CD14-positive monocyte (primary cell): ENCODE results near the gene POFUT2. TPM values are rescaled to one million over a fixed set of nuclear protein-coding genes. Genes with fewer than 3 reads are reported as not detected.

Experiments used
- DNase-seq, 3 donors: peaks; one replicate each; pipeline ENCODE4 v3.0.0-alpha.2; 2011 to 2022
- H2AFZ ChIP-seq: 2 replicates; pipeline ENCODE4 v1.6.0; 2012; ENCODE audit warnings: mild to moderate bottlenecking, low read depth, low read length, inconsistent platforms; ENCODE audit not compliant: insufficient read depth, poor library complexity, severe bottlenecking
- H3K27ac ChIP-seq, 2 donors: 1 replicate in 1 of 2; 2 replicates in 1 of 2; pipeline ENCODE4 v1.5.1; 2012 to 2013; ENCODE audit warnings: low read length in 2 of 2, control low read depth in 1 of 2, inconsistent platforms in 1 of 2, low read depth in 1 of 2, mild to moderate bottlenecking in 1 of 2
- H3K27me3 ChIP-seq, 2 donors: one replicate each; pipeline versions ENCODE4 v1.6.0 to v1.6.1; 2011 to 2013; ENCODE audit warnings: low read length in 2 of 2; ENCODE audit not compliant: control insufficient read depth in 2 of 2, insufficient read depth in 2 of 2
- H3K36me3 ChIP-seq, 2 donors: replicated peaks in 1 of 2; 1 replicate in 1 of 2; 2 replicates in 1 of 2; pipeline versions ENCODE4 v1.5.1 to v1.6.1; 2012 to 2013; ENCODE audit warnings: low read length in 2 of 2, control low read depth in 1 of 2, inconsistent platforms in 1 of 2, mild to moderate bottlenecking in 1 of 2; ENCODE audit not compliant: insufficient read depth in 2 of 2, control insufficient read depth in 1 of 2
- H3K4me1 ChIP-seq, 2 donors: 1 replicate in 1 of 2; 2 replicates in 1 of 2; pipeline versions ENCODE4 v1.5.1 to v1.6.1; 2012 to 2013; ENCODE audit warnings: low read length in 2 of 2, control low read depth in 1 of 2, inconsistent platforms in 1 of 2, mild to moderate bottlenecking in 1 of 2, moderate library complexity in 1 of 2; ENCODE audit not compliant: insufficient read depth in 2 of 2, control insufficient read depth in 1 of 2
- H3K4me2 ChIP-seq: replicated peaks from 2 replicates; pipeline ENCODE3; 2012; ENCODE audit warnings: low read length, moderate library complexity, mild to moderate bottlenecking; ENCODE audit not compliant: poor library complexity, severe bottlenecking; ENCODE audit errors: extremely low read depth
- H3K4me3 ChIP-seq, 3 experiments: fragments of 200-600 bp in 1 of 3; sonication (generic) in 1 of 3; replicated peaks in 1 of 3; 1 replicate in 2 of 3; 2 replicates in 1 of 3; pipeline ENCODE4 v1.5.1; 2011 to 2013; ENCODE audit warnings: low read length in 3 of 3, mild to moderate bottlenecking in 3 of 3, control low read depth in 2 of 3, low read depth in 2 of 3, inconsistent platforms in 1 of 3, moderate library complexity in 1 of 3
- H3K79me2 ChIP-seq: 2 replicates; pipeline ENCODE4 v1.6.0; 2012; ENCODE audit warnings: mild to moderate bottlenecking, control low read depth, inconsistent platforms, low read length, moderate library complexity; ENCODE audit not compliant: insufficient read depth
- H3K9ac ChIP-seq: 2 replicates; pipeline ENCODE4 v1.6.0; 2017; ENCODE audit warnings: low read length, mild to moderate bottlenecking; ENCODE audit not compliant: insufficient read depth, poor library complexity, severe bottlenecking
- H3K9me3 ChIP-seq, 2 donors: replicated peaks in 1 of 2; 1 replicate in 1 of 2; 2 replicates in 1 of 2; pipeline versions ENCODE4 v1.5.1 to v1.6.1; 2012 to 2013; ENCODE audit warnings: low read length in 2 of 2, control low read depth in 1 of 2; ENCODE audit not compliant: control insufficient read depth in 1 of 2, insufficient read depth in 1 of 2
- H4K20me1 ChIP-seq: 2 replicates; pipeline ENCODE4 v1.6.0; 2012; ENCODE audit warnings: mild to moderate bottlenecking, low read length, control low read depth, moderate library complexity; ENCODE audit not compliant: insufficient read depth
- H3K27ac Mint-ChIP-seq, 7 donors: one replicate each; pipeline ENCODE4 v1.8.0; 2020; ENCODE audit warnings: mild to moderate bottlenecking in 7 of 7, mixed read lengths in 7 of 7, moderate library complexity in 6 of 7, inconsistent platforms in 2 of 7
- H3K27me3 Mint-ChIP-seq, 3 donors: one replicate each; pipeline ENCODE4 v1.8.0; 2021 to 2022; ENCODE audit warnings: low read depth in 3 of 3, mild to moderate bottlenecking in 3 of 3, mixed read lengths in 3 of 3, moderate library complexity in 3 of 3, inconsistent platforms in 1 of 3
- H3K36me3 Mint-ChIP-seq, 2 donors: one replicate each; pipeline ENCODE4 v1.8.0; 2020; ENCODE audit warnings: mixed read lengths in 2 of 2, inconsistent platforms in 1 of 2, mild to moderate bottlenecking in 1 of 2
- H3K4me1 Mint-ChIP-seq: one replicate; pipeline ENCODE4 v1.8.0; 2020; ENCODE audit warnings: mild to moderate bottlenecking, mixed read lengths
- H3K4me3 Mint-ChIP-seq, 2 donors: one replicate each; pipeline ENCODE4 v1.8.0; 2020; ENCODE audit warnings: mild to moderate bottlenecking in 2 of 2, mixed read lengths in 2 of 2, moderate library complexity in 1 of 2
- H3K9me3 Mint-ChIP-seq, 7 donors: one replicate each; pipeline ENCODE4 v1.8.0; 2020 to 2022; ENCODE audit warnings: mixed read lengths in 7 of 7, mild to moderate bottlenecking in 6 of 7, moderate library complexity in 6 of 7, inconsistent platforms in 2 of 7
- WGBS: methylation state at CpG from one replicate; pipeline ENCODE4 v1.1.5; 2013; ENCODE audit warnings: missing lambda C conversion rate; ENCODE audit not compliant: insufficient coverage; 5-methylcytosine and 5-hydroxymethylcytosine counted together
- intact Hi-C, 2 donors: fragments of 100-400 bp; cut with micrococcal nuclease; formaldehyde crosslinking; loops; one replicate each; pipeline versions ENCODE4 v1.15.0 to v1.15.1; 2023
- polyA plus RNA-seq, 3 donors: library from polyadenylated mRNA; depleted of rRNA in 1 of 3; unstranded in 2 of 3; stranded (reverse) in 1 of 3; fragments of 300-500 nt in 2 of 3; fragments of >200 nt in 1 of 3; fragmentation: Illumina TruSeq in 2 of 3; gene quantifications; 1 replicate in 2 of 3; 2 replicates in 1 of 3; pipeline ENCODE4 v1.2.3, GENCODE V29; 2012 to 2021
- TF ChIP-seq, protein P1 (sequence below): fragments of 200-600 bp; IDR thresholded peaks from one replicate; pipeline ENCODE4 v1.8.0; 2022; ENCODE audit warnings: antibody characterized with exemption, mild to moderate bottlenecking

POFUT2 gene
- polyA plus RNA-seq, 3 donors = 1.8 to 21.3 (median 2.8) TPM

DNA sequence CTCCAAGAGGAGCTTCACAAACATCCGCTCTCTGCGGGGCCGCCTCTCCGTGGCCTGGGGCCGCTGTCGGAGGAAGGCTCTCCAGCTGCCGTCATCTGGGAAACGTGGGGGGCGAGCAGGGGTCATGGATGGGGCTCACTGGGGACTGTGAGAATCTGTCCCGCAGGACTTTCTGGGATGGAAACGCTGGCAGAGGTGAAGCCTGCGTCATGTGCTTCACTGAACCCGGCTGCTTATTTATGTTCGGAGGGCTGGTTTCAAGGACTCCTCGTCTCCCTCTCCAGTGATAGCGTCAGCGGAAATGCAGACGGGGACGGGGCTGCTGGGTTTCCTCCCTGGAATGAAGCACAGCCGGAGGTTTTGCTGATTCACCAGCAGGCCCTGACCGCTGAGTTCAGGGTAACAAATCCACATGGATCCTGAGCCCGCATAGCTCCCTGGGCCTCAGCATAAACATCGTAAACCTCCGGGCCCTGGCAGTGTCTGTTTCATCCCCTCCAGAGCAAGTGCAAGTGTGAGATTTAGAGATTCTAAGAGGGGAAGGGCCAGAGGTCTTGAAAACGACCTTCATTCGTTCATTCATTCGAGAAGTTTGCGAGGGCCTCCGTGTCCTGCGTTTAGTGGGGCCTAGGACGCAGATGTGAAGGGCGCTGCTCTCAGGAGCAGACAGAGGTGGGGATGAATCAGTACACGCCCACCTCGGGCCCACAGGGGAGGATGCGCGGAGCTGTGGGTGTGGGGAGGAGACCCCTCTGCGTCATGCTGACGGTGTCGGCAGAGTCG, 7.0 kb upstream of the POFUT2 start:
- Histone ChIP-seq H3K27ac (no peak overlapping the region), H3K9ac (no peak overlapping the region), H3K36me3 (no peaks in the 10 kb centered on the region), H3K4me1 (peaks cover 14 to 22% of the 10 kb centered on the region in 2 donors), H3K27me3 (peaks cover 0 to 2% of the 10 kb centered on the region in 2 donors), H3K9me3 (no peaks in the 10 kb centered on the region), H3K4me3 (no peak overlapping the region), H3K79me2 (no peaks in the 10 kb centered on the region), H4K20me1 (no peaks in the 10 kb centered on the region), H2AFZ (no peak overlapping the region), H3K4me2 (peak overlapping the region; percentile 17)
- Mint-ChIP-seq H3K27me3 (peaks cover 6 to 13% (median 7%) of the 10 kb centered on the region in 3 donors), H3K27ac (peak overlapping the region in 1 of 7 donors; percentile 55), H3K4me3 (peak overlapping the region; percentile 27 to 70), H3K9me3 (peaks cover 0 to 8% (median 5%) of the 10 kb centered on the region in 7 donors), H3K4me1 (peaks cover 26% of the 10 kb centered on the region), H3K36me3 (peaks cover 0 to 3% of the 10 kb centered on the region in 2 donors)
- WGBS = 59% methylated on average over 40 of the region's 40 CpGs
- peak; percentile 7 to 24 (median 23) for DNase-seq
- intact Hi-C loops = loop anchor here in 1 of 2 donors (5.0 to 10.0 kb wide), 3 partner anchors 150 to 528 kb away; partner anchors contain the start of gene SLC19A1
- TF ChIP-seq, protein P1, sequence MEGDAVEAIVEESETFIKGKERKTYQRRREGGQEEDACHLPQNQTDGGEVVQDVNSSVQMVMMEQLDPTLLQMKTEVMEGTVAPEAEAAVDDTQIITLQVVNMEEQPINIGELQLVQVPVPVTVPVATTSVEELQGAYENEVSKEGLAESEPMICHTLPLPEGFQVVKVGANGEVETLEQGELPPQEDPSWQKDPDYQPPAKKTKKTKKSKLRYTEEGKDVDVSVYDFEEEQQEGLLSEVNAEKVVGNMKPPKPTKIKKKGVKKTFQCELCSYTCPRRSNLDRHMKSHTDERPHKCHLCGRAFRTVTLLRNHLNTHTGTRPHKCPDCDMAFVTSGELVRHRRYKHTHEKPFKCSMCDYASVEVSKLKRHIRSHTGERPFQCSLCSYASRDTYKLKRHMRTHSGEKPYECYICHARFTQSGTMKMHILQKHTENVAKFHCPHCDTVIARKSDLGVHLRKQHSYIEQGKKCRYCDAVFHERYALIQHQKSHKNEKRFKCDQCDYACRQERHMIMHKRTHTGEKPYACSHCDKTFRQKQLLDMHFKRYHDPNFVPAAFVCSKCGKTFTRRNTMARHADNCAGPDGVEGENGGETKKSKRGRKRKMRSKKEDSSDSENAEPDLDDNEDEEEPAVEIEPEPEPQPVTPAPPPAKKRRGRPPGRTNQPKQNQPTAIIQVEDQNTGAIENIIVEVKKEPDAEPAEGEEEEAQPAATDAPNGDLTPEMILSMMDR = no peak

DNA sequence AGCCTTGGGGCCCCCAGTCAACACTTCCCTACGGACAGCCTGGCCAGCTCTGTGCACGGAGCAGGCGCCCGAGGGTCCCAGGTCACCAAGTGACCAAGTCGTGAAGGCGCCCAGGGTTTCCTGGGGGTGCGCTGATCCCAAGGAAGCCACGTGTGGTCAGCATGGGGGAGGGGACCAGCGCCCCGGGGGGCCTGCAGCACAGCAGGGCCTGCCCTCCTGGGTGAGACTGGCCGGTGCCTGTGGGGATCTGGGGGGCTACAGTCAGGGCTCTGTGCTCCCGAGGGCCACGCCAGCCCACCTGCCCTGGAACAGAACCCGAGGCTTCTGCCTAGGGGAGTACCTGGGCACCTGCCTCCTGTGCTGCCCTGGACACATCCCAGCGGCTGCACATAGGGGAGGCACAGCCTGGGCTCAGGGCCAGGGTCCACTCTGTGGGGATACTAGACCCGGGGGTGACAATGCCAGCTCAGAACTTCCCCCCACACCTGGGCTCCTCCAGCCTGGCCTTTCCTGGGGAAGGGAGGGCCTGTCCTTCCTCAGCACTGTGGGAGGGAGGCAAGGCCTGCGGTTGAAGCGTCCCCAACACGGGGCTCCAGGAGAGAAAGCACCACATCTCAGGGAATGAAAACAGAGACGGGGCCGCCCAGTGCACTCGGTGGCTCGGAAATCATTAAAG, 6.2 kb upstream of the POFUT2 start:
- H3K27me3 Mint-ChIP-seq = peaks cover 3 to 13% (median 7%) of the 10 kb centered on the region in 3 donors
- H3K9ac ChIP-seq = peak overlapping the region; percentile 15
- no peak overlapping the region for H3K27ac ChIP-seq

More for the DNA sequence above, 6.2 kb upstream of the POFUT2 start:
- Histone ChIP-seq H2AFZ (no peak overlapping the region), H3K36me3 (no peaks in the 10 kb centered on the region), H3K4me1 (peaks cover 14 to 23% of the 10 kb centered on the region in 2 donors), H3K27me3 (peaks cover 0 to 2% of the 10 kb centered on the region in 2 donors), H3K79me2 (no peaks in the 10 kb centered on the region), H3K9me3 (no peaks in the 10 kb centered on the region), H3K4me2 (no peak overlapping the region), H3K4me3 (no peak overlapping the region), H4K20me1 (no peaks in the 10 kb centered on the region)
- Mint-ChIP-seq H3K4me3 (no peak overlapping the region), H3K27ac (no peak overlapping the region), H3K36me3 (peaks cover 0 to 3% of the 10 kb centered on the region in 2 donors), H3K4me1 (peaks cover 31% of the 10 kb centered on the region), H3K9me3 (peaks cover 0 to 8% (median 5%) of the 10 kb centered on the region in 7 donors)
- TF ChIP-seq, protein P1 = no peak
- DNase-seq = peak in 1 of 3 donors; percentile 2
- intact Hi-C loops = loop anchor here (2.0 to 10.0 kb wide), 4 partner anchors 145 to 525 kb away; partner anchors contain the start of gene SLC19A1 (in 1 of the 2)
- whole genome bisulfite sequencing = 88% methylated on average over 17 of the region's 23 CpGs
